Measurements from ENCODE around the gene SGMS1. TPM values are rescaled to one million over a fixed set of nuclear protein-coding genes. Genes with fewer than 3 reads are reported as not detected.

Gene SGMS1
- total RNA-seq, 1 donor from 2014 or later: 24.1 TPM

DNA sequence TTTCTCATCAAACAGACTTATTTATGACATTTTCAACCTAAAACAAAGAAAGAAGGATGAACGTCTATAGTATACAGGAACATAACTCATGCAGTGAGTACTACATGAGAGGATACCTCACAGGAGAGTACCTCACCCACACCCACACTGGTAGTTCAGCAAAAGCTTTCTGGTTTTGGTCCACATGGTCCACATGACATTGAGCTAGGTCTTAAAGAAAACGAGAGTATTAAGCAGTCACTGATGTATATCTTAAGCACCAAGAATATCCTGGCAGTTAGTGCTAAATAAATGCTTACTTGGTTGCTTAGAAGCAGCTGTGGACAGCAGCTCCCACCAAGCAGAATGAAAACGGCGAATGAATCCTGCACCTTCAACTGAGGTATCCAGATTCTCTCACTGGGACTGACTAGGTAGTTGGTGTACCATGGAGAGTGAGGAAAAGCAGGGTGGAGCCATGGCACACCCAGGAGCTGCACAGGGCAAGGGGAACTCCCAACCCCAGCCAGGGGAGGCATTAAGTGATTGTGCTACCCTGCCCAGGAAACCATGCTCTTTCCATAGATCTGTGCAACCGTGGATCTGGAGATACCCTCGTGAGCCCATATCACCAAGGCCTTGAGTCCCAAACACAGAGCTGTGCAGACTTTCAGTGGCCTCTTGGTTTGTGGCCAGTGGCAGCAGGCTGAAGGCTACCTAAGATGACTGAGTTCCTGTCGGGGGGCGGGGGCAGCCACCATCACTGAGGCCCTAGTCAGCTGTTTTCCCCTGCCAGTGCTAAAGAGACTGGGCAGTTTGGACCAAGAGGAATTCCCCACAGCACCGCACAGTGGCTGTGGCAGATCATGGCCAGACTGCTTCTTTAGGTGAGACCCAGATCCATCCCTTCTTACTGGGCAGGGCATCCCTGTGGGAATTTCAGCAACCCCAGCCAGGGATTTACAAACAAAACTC is 143.4 kb downstream of the SGMS1 start:
- H3K27me3 Mint-ChIP-seq (ENCODE audit: unreplicated experiment): peaks cover 3% of the 10 kb centered on the region
- TF ChIP-seq, protein P1, sequence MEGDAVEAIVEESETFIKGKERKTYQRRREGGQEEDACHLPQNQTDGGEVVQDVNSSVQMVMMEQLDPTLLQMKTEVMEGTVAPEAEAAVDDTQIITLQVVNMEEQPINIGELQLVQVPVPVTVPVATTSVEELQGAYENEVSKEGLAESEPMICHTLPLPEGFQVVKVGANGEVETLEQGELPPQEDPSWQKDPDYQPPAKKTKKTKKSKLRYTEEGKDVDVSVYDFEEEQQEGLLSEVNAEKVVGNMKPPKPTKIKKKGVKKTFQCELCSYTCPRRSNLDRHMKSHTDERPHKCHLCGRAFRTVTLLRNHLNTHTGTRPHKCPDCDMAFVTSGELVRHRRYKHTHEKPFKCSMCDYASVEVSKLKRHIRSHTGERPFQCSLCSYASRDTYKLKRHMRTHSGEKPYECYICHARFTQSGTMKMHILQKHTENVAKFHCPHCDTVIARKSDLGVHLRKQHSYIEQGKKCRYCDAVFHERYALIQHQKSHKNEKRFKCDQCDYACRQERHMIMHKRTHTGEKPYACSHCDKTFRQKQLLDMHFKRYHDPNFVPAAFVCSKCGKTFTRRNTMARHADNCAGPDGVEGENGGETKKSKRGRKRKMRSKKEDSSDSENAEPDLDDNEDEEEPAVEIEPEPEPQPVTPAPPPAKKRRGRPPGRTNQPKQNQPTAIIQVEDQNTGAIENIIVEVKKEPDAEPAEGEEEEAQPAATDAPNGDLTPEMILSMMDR (IDR thresholded peaks at IDR 0.05; ENCODE audit: partially characterized antibody, unreplicated experiment): no peak
- H3K27ac Mint-ChIP-seq (ENCODE audit: unreplicated experiment): no peak overlapping the region
- no peak for DNase-seq
- H3K36me3 Mint-ChIP-seq (ENCODE audit: unreplicated experiment): peaks cover 28% of the 10 kb centered on the region
- H3K4me3 Mint-ChIP-seq (ENCODE audit: unreplicated experiment): no peak overlapping the region
- peaks cover 5% of the 10 kb centered on the region for H3K9me3 Mint-ChIP-seq (ENCODE audit: unreplicated experiment)
- H3K4me1 Mint-ChIP-seq (ENCODE audit: low read depth, unreplicated experiment): no peaks in the 10 kb centered on the region

DNA sequence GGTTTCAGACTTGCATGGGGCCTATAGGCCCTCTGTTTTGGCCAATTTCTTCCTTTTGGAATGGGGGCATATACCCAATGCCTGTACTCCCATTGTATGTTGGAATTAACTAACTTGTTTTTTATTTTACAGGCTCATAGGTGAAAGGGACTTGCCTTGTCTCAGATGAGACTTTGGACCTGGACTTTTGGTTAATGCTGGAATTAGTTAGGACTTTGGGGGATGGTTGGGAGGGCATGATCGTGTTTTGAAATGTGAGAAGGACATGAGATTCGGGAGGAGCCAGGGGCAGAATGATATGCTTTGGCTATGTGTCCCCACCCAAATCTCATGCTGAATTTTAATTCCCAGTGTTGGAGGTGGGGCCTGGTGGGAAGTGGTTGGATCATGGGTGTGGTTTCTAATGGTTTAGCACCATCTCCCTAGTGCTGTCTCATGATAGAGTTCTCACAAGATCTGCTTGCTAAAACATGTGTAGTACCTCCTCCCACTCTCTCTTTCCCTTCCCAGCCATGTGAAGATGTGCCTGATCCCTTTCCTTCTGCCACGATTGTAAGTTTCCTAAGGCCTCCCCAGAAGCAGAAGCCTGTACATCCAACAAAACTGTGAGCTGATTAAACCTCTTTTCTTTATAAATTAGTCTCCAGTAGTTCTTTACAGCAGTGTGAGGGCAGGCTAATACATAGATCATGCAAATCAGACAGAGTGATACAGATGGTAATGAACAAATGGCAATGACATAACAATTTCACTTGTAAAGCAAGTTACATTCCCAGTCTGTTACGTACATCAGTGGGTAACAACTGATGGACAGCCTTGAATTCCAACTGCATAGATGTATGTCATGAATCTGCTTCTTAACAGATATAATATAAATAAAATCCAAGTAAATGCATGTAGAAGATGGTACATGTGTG is 146.2 kb downstream of the SGMS1 start:
- DNase-seq: no peak
- H3K36me3 Mint-ChIP-seq (ENCODE audit: unreplicated experiment): peaks cover 12% of the 10 kb centered on the region
- H3K4me3 Mint-ChIP-seq (ENCODE audit: unreplicated experiment): no peak overlapping the region
- peaks cover 3% of the 10 kb centered on the region for H3K9me3 Mint-ChIP-seq (ENCODE audit: unreplicated experiment)
- H3K27me3 Mint-ChIP-seq (ENCODE audit: unreplicated experiment): peaks cover 3% of the 10 kb centered on the region
- no peaks in the 10 kb centered on the region for H3K4me1 Mint-ChIP-seq (ENCODE audit: low read depth, unreplicated experiment)
- no peak overlapping the region for H3K27ac Mint-ChIP-seq (ENCODE audit: unreplicated experiment)
- TF ChIP-seq, protein P1 (IDR thresholded peaks at IDR 0.05; ENCODE audit: partially characterized antibody, unreplicated experiment): no peak

DNA sequence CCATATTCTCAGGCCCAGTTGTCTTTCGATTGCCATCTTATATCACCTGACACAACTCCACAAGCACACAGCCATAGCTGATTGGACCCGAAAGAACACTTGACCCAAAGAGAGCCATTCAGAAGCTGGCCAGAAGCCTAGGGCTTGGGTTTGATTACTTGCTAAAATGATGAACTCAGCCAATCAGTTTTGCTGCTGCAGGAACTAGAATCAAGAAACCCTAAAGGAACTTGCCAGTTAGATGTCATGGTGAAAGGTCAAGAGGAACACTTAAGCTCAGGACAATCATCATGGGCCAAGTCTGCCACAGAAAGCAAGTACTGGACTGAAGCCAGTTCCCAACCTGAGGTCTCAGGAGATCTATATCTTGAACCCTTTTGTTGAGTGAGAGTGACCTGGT is 150.0 kb downstream of the SGMS1 start:
- Mint-ChIP-seq H3K9me3 (ENCODE audit: unreplicated experiment) (peaks cover 3% of the 10 kb centered on the region), H3K4me1 (ENCODE audit: low read depth, unreplicated experiment) (peaks cover 11% of the 10 kb centered on the region), H3K27me3 (ENCODE audit: unreplicated experiment) (peaks cover 3% of the 10 kb centered on the region), H3K4me3 (ENCODE audit: unreplicated experiment) (no peak overlapping the region), H3K36me3 (ENCODE audit: unreplicated experiment) (peaks cover 8% of the 10 kb centered on the region), H3K27ac (ENCODE audit: unreplicated experiment) (no peak overlapping the region)
- TF ChIP-seq, protein P1 (IDR thresholded peaks at IDR 0.05; ENCODE audit: partially characterized antibody, unreplicated experiment): no peak
- DNase-seq: no peak

DNA sequence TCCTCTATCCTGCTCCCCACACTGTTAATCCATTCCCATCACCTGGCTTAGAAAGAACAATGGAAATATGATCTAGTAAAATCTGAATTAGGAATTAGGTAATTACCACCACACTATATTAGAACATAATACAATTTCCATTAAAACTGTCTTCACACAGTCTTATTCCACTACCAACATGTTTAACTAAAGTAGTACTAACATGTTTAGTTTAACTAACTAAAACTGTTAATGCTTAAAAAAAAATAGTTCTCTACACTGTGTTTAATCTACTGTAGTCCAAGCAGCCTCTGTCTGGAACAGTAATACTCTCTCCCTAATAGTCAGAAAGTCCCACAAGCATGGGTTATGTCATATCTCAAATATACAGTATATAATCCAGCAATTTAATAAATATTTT is 150.8 kb downstream of the SGMS1 start:
- no peak for DNase-seq
- Mint-ChIP-seq H3K27ac (ENCODE audit: unreplicated experiment) (no peak overlapping the region), H3K27me3 (ENCODE audit: unreplicated experiment) (peaks cover 3% of the 10 kb centered on the region)

More for the DNA sequence above, 150.8 kb downstream of the SGMS1 start:
- Mint-ChIP-seq H3K4me3 (ENCODE audit: unreplicated experiment) (no peak overlapping the region), H3K9me3 (ENCODE audit: unreplicated experiment) (peaks cover 3% of the 10 kb centered on the region), H3K4me1 (ENCODE audit: low read depth, unreplicated experiment) (peaks cover 11% of the 10 kb centered on the region), H3K36me3 (ENCODE audit: unreplicated experiment) (peaks cover 8% of the 10 kb centered on the region)
- TF ChIP-seq, protein P1 (IDR thresholded peaks at IDR 0.05; ENCODE audit: partially characterized antibody, unreplicated experiment): no peak

Measured in glutamatergic neuron (in vitro differentiated cells).